HG02973 (cell line): ENCODE data around the gene SMCR8.
"Not testable (repeated sequence)": the region's sequence is repeated elsewhere in the genome, so short reads cannot be mapped to it uniquely, and the experiment has no call there.

Experiments
- ATAC-seq: cut with Tn5 transposase; IDR thresholded peaks from one replicate; pipeline ENCODE4 v1.9.1; 2021; ENCODE audit warnings: moderate library complexity; ENCODE audit not compliant: unreplicated experiment

Gene SMCR8

GRCh38 chr17:18314731-18315561 lies at the start of gene SMCR8, which contains the start of gene TOP3A:
Gene SMCR8, plus strand, starts transcription at chr17:18315293. Its CDS starts 497 bp downstream, at chr17:18315790.
Gene TOP3A, minus strand, starts transcription at chr17:18314994. Its CDS starts 216 bp downstream, at chr17:18314778.
- peak; percentile 73 for ATAC-seq

- no peak for ATAC-seq
Observed at GRCh38 chr17:18267366-18267765, 47.7 kb upstream of the SMCR8 start.

DNA sequence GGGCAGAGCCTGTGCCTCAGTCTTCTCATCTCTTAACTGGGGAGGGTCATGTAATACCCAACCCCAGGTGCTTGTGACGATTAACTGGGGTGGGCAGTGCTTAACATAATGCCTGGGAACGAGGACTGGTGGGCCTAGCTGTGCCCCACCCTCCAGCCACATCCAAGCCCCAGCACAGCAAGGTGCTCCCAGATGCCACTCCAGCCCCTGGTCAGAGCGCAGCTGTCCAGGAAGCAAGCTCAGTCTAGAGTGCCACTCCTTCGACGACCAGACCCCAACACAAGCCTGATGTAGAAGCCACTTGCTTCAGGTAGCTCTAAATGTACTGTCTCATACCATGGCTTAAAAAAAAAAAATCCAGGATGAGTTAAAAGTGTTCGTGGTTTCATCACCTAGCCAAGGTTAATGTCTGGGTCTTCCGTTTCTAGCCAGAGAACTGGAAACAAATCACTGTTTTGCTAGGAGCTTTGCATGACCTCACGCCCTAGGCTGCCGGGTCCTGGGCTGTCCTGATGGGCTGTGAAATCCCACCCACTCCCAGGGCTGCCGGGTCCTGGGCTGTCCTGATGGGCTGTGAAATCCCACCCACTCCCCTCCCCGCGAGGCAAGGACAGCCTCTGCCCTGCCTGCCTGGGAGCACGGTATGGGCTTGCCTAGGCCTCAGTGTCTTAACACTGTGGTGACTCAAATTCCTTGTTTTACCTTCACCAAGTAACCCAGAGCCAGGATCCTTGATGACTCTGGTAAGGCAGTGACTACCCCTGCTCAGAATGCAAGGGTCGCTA lies 47.0 kb upstream of the SMCR8 start:
- no peak for ATAC-seq

GRCh38 chr17:18270046-18270931 lies 44.8 kb upstream of the SMCR8 start:
- no peak for ATAC-seq

- ATAC-seq, result no peak
Observed at GRCh38 chr17:18277076-18277475, 38.0 kb upstream of the SMCR8 start.

- ATAC-seq, result no peak
Observed at GRCh38 chr17:18278867-18279266, 36.2 kb upstream of the SMCR8 start.

GRCh38 chr17:18280249-18280648 lies 34.8 kb upstream of the SMCR8 start:
- no peak for ATAC-seq

DNA sequence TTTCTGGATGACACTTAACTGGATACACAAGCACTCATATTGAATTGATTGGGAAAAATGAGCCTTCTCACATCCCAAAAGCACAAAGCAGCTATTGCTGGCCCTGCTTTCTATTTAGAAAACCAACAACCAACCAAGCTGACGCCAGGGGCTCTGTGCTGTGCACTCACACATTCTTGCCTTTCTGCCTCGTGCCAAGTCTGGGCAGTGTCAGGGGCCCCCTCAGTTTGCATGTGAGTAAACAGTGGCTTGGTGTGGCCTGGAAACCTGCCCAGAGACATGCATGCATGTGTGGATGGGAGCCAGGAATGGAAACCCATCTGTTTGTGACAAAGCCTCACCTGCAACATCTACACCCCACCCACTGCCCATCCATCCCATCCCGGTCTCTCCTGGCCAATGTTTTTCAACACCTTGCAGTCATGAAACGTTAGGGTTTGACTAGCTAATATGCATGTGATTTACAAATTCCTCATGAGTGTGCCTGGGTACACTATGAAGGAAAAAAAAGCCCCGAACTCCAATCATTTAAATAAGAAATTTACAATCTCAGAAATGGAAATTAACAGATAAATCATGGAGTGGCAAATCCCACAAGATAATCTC lies 34.2 kb upstream of the SMCR8 start:
- ATAC-seq, result no peak

DNA sequence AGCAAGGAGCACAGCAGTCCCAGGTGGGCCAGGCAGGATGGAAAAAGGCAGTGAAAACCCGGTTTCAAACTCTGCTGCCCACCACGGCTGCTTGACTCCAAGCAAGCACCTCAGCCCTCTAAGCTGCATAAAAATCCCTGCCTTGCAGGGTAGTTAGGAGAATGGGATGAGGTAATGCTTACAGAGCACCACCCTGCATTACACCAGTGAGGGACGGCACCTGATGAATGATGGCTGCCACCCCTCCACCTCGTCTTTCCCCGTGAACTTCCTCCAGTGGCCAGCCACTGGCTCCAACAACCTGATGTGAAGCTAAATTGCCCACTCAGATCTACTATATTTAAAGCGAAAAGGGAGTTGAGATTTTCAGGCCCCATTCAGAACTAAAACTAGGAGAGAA lies 33.3 kb upstream of the SMCR8 start:
- no peak for ATAC-seq

DNA sequence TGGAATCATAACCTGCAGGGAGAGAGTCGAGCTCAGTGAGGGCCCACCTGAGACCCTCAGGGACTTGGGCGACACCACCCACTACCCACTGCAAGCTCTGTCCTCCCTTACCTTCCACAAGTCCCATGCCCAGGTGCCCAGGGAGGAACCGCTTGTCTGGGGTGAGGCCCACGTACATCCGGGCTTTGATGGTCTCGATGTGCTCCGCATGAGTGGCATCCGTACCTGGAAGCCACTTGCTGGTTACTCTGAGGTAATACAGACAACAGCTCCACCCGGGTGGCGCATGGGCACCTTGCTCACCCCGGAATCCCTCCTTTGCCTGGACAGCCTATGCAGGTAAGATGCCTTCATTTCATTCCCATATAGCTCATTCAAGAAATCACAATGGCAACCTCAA lies 29.8 kb upstream of the SMCR8 start:
- no peak for ATAC-seq

- ATAC-seq, result no peak
Observed at GRCh38 chr17:18291718-18292540, 23.2 kb upstream of the SMCR8 start.

- not testable (repeated sequence) for ATAC-seq
Observed at GRCh38 chr17:18298061-18298460, 17.0 kb upstream of the SMCR8 start.

- no peak for ATAC-seq
Observed at GRCh38 chr17:18300725-18301480, 14.2 kb upstream of the SMCR8 start.

- not testable (repeated sequence) for ATAC-seq
Observed at GRCh38 chr17:18303206-18303605, 11.9 kb upstream of the SMCR8 start.

GRCh38 chr17:18309202-18309601 lies 5.9 kb upstream of the SMCR8 start:
- no peak for ATAC-seq

DNA sequence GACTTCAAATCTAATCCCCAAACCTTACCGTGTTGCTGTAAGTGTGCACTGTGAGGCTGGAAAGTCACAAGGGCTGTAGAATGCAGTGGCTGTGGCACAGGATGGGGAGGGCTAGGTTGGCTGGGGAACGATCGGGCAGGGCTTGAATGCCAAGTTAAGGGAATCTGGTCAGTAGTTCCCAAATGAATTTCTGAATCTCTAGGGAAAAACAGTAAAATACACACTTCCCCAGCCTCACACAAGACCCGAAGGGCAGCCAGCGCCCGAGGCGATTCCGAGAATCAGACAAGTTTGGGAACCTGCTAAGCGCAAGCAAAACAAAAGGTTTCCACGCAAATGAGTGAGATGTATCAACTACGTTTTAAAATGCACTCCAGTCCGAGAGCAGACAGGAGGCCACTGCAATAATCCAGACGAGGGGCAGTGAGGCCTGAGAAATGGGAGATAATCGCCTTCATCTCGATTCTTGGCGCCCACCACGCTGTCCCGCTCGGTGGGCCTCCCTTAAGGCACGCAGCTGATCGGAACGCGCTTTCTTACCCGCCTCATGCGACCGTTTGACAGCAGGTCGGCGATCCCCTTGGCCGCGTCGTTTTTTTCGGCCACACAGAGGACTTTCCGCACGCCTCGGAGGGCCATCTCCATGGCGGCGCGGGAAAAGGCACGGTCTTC lies 898 bp upstream of the SMCR8 start:
- peak; percentile 13 for ATAC-seq

- ATAC-seq, result no peak
Observed at GRCh38 chr17:18315562-18315922, 449 bp downstream of the SMCR8 start.

- ATAC-seq, result no peak
Observed at GRCh38 chr17:18315961-18316360, 868 bp downstream of the SMCR8 start.

DNA sequence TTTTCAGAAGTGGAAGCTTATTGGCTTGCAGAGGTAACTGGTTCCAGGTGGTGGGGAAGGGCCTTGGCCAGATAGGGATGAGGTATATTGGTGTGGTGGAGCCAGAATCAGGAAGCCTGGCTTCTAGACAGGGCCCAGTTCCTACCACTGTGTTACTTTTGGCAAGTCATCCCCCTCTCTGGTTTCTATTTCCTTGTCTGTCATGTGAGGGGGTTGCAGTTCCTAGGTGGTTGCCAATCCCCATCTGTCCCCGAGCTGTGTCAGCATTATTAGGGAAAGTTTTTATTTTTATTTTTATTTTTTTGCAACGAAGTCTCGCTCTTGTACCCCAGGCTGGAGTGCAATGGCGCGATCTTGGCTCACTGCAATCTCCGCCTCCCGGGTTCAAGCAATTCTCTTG lies 3.0 kb downstream of the SMCR8 start:
- ATAC-seq, result no peak
